Stimulated activated CD4-positive, alpha-beta T cell treated with anti-CD3 and anti-CD28 coated beads, Interleukin-4, amount 100 ng/mL, for 24 hours (primary cell): ENCODE results near the gene GALNT10.

Experiments
- DNase-seq: peaks from one replicate; pipeline ENCODE4 v3.0.0-alpha.2; 2020

The GALNT10 gene

DNA sequence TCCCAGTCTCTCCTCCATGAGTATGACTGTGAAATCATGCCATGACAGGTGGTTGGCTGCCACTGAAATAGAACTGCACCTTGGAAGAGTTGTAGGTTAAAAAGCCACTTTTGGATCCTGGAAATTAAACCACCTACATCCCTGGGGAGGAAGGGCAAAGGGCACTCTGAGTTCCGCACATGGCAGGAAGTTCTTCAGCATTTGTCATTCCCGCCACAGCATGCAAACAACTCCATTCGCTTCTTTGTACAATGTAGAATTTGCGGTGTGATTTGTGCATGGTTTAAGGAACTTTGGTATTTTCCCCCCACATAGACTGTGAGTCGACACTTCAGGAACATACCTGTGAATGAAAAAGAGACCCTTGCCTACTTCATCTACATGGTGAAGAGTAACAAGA, 265.1 kb downstream of the GALNT10 start:
- DNase-seq = no peak

- DNase-seq = no peak
These were observed 266.0 kb downstream of the GALNT10 start for GRCh38 chr5:154456540-154456939.

GRCh38 chr5:154459015-154459414, 268.5 kb downstream of the GALNT10 start:
- DNase-seq = no peak

DNA sequence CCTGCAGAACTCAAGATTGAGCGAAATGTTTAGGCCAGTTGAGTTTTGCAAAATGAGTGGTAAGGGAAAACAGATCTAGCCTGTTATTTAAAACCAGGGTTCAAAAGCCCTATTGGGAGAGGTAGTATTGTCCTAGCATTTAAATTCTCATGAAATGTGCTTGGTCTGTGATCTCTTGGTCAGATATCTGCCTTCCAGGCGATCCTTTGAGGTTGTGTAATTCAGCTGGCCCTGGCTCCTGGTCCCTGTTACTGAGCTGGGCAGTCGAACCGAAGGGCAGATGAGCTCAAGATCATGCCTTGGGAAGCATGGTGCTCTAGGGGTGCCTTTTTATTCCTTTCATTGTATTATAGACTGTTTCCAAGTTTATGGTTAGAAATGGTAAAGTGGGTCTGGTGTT, 269.6 kb downstream of the GALNT10 start:
- DNase-seq = no peak

GRCh38 chr5:154461531-154461930, 271.0 kb downstream of the GALNT10 start:
- DNase-seq = no peak

DNA sequence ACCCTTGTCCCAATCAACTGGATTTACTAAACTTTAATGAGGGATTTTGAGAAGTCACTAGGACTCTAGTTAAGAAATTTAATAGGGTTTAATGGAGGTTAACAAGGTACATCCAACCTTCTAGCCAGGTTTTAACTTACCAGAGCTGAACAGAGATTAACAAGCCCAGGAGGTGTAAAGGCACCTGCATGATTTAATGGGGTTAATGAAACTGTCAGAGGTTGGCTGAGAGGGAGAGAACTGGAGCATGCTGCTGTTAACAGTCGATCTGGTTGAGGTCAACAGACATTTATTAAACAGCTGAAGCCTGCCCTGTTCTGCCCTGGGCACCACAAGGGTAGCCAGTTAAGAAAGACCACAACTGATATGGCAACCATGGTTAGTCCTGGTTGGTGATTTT, 273.9 kb downstream of the GALNT10 start:
- no peak for DNase-seq

DNA sequence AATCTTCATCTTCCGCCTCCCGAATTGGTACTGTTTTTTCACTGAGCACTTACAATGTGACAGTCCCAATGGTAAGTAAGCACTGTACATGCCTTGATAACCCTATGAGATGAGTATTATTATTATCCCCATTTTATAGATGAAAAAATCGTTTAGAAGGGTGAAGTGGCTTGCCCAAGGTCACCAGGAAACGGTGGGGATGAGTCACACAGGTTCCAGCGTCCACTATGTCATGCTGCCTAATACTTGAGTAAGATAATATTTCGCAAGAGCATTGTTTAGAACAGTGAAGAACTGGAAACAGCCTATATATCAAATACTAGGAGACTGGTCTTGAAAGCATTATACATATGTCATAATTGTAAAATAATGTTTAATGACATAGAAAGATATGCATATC, 274.6 kb downstream of the GALNT10 start:
- no peak for DNase-seq

DNA sequence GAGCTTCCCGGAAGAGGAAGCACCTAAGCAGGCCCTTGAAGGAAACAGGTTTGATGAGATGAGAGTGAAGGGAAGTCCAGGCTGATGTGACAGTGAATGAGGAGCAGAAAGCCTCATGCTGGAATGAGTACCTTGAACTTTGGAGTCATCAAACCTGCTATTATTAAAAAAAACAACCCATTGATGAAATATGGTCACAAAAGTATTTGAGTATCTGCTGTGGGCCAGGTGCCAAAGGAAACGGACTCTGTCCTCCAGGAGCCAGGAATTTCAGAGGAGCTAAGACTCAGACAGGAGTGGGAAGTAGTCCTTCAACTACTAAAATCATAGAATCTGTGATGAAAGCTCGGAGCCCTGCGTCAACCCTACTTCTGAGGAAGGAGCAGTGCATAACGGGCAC, 275.6 kb downstream of the GALNT10 start:
- DNase-seq = no peak

- no peak for DNase-seq
These were observed 276.1 kb downstream of the GALNT10 start for GRCh38 chr5:154466671-154467070.

DNA sequence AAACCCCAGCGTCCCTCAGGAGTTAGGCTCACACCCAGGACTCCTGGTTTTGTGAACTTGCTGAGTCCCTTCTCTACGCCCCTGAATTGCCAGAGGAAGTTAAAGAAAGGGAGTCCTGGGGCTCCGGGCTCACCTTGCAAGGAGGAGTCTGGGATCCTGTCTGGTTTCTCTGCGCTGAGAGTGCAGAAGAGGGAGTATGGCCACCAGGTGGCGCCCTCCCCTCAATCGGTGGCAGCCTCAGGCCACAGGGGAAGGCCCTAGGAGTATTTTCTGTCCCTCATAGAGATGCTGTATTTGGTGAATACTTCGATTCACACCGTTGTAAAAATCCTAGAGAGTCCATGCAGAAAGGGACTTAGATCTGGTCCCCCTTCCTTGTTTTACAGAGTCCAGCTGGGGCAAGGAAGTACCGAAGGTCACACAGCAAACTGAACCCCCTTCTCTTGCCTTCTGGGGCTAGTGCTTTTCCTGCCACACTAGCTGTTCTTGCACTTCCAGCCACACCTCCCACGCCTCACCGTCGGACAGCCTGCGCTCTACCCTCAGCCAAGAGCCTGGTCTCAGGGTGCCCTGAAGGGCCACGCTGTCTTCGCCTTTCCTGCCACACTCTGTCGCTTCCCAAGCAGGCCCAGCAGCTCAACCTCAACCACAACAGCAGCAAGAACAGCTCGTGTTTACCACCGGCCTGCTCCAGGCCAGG, 277.3 kb downstream of the GALNT10 start:
- peak; percentile 83 for DNase-seq

DNA sequence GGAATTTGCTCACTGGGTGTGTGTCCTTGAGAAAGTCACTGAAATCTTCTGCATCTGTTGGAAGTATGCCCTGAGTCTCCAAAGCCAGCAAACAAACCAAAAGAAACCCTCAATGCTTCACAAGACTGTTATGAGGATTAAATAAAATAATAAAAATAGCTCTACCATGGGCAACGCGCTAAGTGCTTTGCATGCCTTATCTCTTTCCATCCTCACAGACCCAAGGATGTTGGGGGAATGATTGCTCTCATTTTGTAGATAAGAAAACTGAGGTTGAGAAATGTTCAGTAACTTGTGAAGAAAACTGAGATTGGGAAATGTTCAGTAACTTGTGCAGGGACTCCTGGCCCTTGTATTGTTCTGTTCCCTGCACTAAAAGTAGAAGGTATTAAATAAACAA, 279.6 kb downstream of the GALNT10 start:
- DNase-seq = no peak
